Panc1 (cell line): ENCODE measurements around the gene NUCB2. TPM values are rescaled to one million over a fixed set of nuclear protein-coding genes. Genes with fewer than 3 reads are reported as not detected.

Experiments used
- ATAC-seq: fragments of 200-7000 bp; cut with Tn5 transposase; 2 replicates; pipeline ENCODE4 v1.9.1; 2020; ENCODE audit warnings: mild to moderate bottlenecking, moderate library complexity
- BruUV-seq: library from RNA; stranded (reverse); fragments of 400-500 nt; replicated peaks from 2 replicates; lab custom pipeline; 2021; lab: Mats Ljungman, UMichigan
- CTCF ChIA-PET: fragments of 300-600 bp; sonication (Branson Sonifier 250); formaldehyde crosslinking; loops from one replicate; lab custom pipeline; 2022; ENCODE audit warnings: antibody characterized with exemption; lab: Charles Lee
- POLR2A ChIA-PET: fragments of 300-600 bp; sonication (Branson Sonifier 250); formaldehyde crosslinking; loops from one replicate; lab custom pipeline; 2022; ENCODE audit warnings: antibody characterized with exemption; lab: Charles Lee
- DNase-seq: peaks from one replicate; pipeline ENCODE4 v3.0.0-alpha.2; 2010; ENCODE audit warnings: low read depth, low spot score
- H3K27ac ChIP-seq: 2 replicates; pipeline ENCODE4 v1.5.1; 2011; ENCODE audit warnings: mild to moderate bottlenecking, low read length, inconsistent platforms
- H3K27me3 ChIP-seq: fragments of 200-500 bp; sonication (Bioruptor generic); 2 replicates; pipeline ENCODE4 v1.6.0; 2014; ENCODE audit warnings: low read length, inconsistent platforms; ENCODE audit not compliant: control insufficient read depth, insufficient read depth
- H3K36me3 ChIP-seq: fragments of 200-500 bp; sonication (Bioruptor generic); 2 replicates; pipeline ENCODE4 v1.5.1; 2014; ENCODE audit warnings: inconsistent platforms, mild to moderate bottlenecking, low read length, moderate library complexity; ENCODE audit not compliant: control insufficient read depth, insufficient read depth
- H3K4me1 ChIP-seq: 2 replicates; pipeline ENCODE4 v1.5.1; 2011; ENCODE audit warnings: inconsistent platforms, mild to moderate bottlenecking, low read length, moderate library complexity; ENCODE audit not compliant: control insufficient read depth, insufficient read depth
- H3K4me3 ChIP-seq, 2 experiments: 2 replicates each; pipeline ENCODE4 v1.5.1; 2011 to 2012; ENCODE audit warnings: low read depth in 2 of 2, low read length in 2 of 2, mild to moderate bottlenecking in 2 of 2, inconsistent platforms in 1 of 2, moderate library complexity in 1 of 2
- H3K9me3 ChIP-seq: fragments of 200-500 bp; sonication (Bioruptor generic); 2 replicates; pipeline ENCODE4 v1.5.1; 2014; ENCODE audit warnings: low read depth, mild to moderate bottlenecking, inconsistent platforms, low read length, moderate library complexity; ENCODE audit not compliant: control insufficient read depth, insufficient read depth
- CTCF ChIP-seq: fragments of 450-650 bp; IDR thresholded peaks from 2 replicates; pipeline ENCODE4 v1.5.1; 2017; ENCODE audit warnings: mild to moderate bottlenecking
- POLR2AphosphoS5 ChIP-seq: IDR thresholded peaks from 2 replicates; pipeline ENCODE4 v1.6.1; 2012; ENCODE audit warnings: mild to moderate bottlenecking, low read depth, low read length, moderate library complexity
- REST ChIP-seq, 2 experiments: IDR thresholded peaks; 2 replicates each; pipeline ENCODE4 v1.6.1; 2011 to 2012; ENCODE audit warnings: low read depth in 2 of 2, control low read depth in 1 of 2, low read length in 1 of 2, mild to moderate bottlenecking in 1 of 2, moderate library complexity in 1 of 2; ENCODE audit not compliant: insufficient read depth in 1 of 2
- SIN3A ChIP-seq: IDR thresholded peaks from 2 replicates; pipeline ENCODE4 v1.6.1; 2012; ENCODE audit warnings: low read depth, mild to moderate bottlenecking, low read length, moderate library complexity, borderline replicate concordance; ENCODE audit not compliant: insufficient read depth
- TCF7L2 ChIP-seq: IDR thresholded peaks from 2 replicates; pipeline ENCODE4 v1.6.1; 2011; ENCODE audit warnings: mild to moderate bottlenecking, low read depth, low read length, inconsistent platforms
- in situ Hi-C: cut with HindIII; loops from 2 replicates; pipeline ENCODE4 v1.10.0; 2016; ENCODE audit warnings: low sequenced_read_pairs, low pct_unique_long_range_greater_than_20kb
- intact Hi-C: fragments of 100-400 bp; cut with micrococcal nuclease; formaldehyde crosslinking; loops from one replicate; pipeline ENCODE4 v1.10.0; 2022; ENCODE audit not compliant: unreplicated experiment
- total RNA-seq: library from RNA; stranded (reverse); gene quantifications from one replicate; pipeline ENCODE4 v1.2.1, GENCODE V29; 2021; ENCODE audit not compliant: unreplicated experiment

Gene NUCB2
- total RNA-seq, 1 experiment from 2014 or later = 62.2 TPM

GRCh38 chr11:17333799-17334586 is 57.5 kb downstream of the NUCB2 start:
- in situ Hi-C loops = no loop called here
- intact Hi-C loops = no loop called here
- TF ChIP-seq SIN3A (no peak), TCF7L2 (no peak), CTCF (no peak), POLR2AphosphoS5 (no peak), REST (IDR thresholded peaks at IDR 0.05; ENCODE audit: insufficient read depth in 1 of 2, low read depth in 2 of 2, low read length in 1 of 2) (no peak)
- no peak overlapping the region for H3K4me3 ChIP-seq
- no peak for ATAC-seq
- H3K4me1 ChIP-seq = no peaks in the 10 kb centered on the region
- peaks cover 4% of the 10 kb centered on the region; the same call in 1 of the 2 replicates for H3K36me3 ChIP-seq
- H3K27ac ChIP-seq = no peak overlapping the region
- CTCF ChIA-PET = no interaction called here
- H3K27me3 ChIP-seq = no peaks in the 10 kb centered on the region
- no TSS peak for BruUV-seq
- no peak for DNase-seq
- no peaks in the 10 kb centered on the region for H3K9me3 ChIP-seq
- POLR2A ChIA-PET = no interaction called here

- no peak for ATAC-seq
Measured at GRCh38 chr11:17343257-17343656, 66.7 kb downstream of the NUCB2 start.

More at GRCh38 chr11:17343257-17343656, 66.7 kb downstream of the NUCB2 start:
- TF ChIP-seq REST (IDR thresholded peaks at IDR 0.05; ENCODE audit: insufficient read depth in 1 of 2, low read depth in 2 of 2, low read length in 1 of 2) = no peak
- TF ChIP-seq SIN3A = no peak
- no peak for TF ChIP-seq POLR2AphosphoS5
- TF ChIP-seq TCF7L2 = no peak
- TF ChIP-seq CTCF = no peak
- BruUV-seq = no TSS peak
- intact Hi-C loops (no loop called here), in situ Hi-C loops (no loop called here)
- ChIA-PET CTCF (no interaction called here), POLR2A (no interaction called here)
- Histone ChIP-seq H3K4me3 (no peak overlapping the region), H3K27me3 (no peaks in the 10 kb centered on the region), H3K4me1 (no peaks in the 10 kb centered on the region), H3K36me3 (no peaks in the 10 kb centered on the region), H3K27ac (no peak overlapping the region), H3K9me3 (no peaks in the 10 kb centered on the region)
- DNase-seq = no peak
